GM19193 (cell line): ENCODE data around the gene NAGS.

ENCODE experiments used
- POLR2A ChIP-seq: IDR thresholded peaks from 4 replicates; pipeline ENCODE4 v1.6.1; 2011; ENCODE audit not compliant: insufficient read depth, insufficient read length; ENCODE audit errors: extremely low read depth

NAGS gene

DNA sequence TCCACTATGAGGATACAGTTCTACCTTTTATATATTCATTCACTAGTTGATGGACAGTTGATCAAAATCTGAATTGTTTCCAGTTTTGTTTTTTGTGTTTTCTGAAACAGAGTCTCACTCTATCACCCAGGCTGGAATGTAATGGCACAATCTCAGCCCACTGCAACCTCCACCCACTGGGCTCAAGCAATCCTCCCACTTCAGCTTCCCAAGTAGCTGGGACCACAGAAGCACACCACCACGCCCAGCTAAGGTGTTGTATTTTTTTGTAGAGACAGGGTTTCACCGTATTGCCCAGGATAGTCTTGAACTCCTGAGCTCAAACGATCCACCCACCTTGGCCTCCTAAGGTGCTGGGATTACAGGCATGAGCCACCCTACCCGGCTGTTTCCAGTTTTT is 41.1 kb downstream of the NAGS start:
- no peak for TF ChIP-seq POLR2A

DNA sequence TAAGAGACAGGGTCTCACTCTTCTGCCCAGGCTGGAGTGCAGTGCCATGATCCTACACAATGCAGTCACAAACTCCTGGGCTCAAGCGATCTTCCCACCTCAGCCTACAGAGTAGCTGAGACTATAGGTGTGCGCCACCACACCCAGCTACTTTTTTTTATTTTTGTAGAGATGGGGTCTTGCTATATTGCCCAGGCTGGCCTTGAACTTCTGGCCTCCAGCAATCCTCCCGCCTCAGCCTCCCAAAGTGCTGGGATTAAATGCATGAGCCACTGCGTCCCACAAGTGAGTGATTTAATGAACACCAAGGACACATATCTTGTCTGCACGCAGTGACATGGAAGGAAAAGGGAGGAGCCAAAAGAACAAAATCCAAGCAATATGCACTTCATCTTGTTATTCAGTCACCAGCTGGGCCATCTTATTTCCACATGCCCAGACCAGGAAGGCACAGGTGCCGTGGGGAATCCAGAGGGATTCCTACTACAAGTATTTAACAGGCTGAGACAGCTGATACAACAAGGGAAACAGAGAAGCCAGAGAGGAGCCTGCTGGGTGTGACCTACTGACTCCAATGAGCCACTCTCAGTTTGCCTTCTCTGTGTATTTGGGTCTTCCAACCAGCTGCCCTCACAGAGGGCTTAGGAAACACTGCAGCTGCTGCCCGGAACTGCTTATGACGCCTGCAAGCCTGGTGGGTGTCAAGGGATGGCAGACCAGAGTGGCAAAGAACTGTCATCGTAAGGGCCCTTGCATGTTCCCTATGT is 45.1 kb downstream of the NAGS start:
- no peak for TF ChIP-seq POLR2A

DNA sequence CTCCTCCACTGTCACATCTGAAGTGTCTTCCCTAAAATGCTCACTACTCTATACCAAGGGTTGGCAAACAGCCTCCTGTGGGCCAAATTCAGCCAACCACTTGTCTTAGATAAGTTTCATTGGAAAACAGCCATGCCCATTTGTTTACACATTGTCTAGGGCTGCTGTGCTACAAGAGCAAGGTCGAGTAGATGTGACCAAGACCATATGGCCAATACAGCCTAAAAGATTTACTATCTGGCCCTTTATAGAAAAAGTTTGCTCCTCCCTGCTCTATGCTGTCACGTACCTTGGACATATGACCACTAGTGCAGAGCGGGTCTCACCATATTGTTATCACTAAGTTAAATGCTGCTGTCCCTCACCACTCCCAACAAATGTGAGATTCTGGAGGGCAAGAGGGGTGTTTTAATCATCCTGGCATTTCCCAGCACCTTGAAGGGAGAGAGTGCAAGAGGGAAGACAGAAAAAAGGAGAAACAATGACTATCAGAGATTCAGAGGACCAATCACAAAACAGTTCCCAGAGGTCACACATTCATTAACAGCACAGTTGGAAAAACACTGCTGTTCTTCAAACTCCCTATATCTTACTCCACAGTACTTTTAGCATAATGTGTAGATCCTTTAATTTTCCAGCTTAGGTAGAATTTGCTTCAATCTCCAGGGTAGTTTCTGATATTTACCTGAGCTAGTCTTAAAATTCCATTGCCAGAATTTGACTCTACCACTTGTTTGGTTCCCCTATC is 48.9 kb downstream of the NAGS start:
- TF ChIP-seq POLR2A = no peak
